Peyer's patch (tissue), 4 donors: ENCODE measurements around the gene PI4KA.

Source experiments
- CTCF ChIP-seq, 6 experiments: fragments of 450-650 bp in 4 of 6; fragments of 200-600 bp in 2 of 6; sonication (generic) in 1 of 6; IDR thresholded peaks; one replicate each; pipeline ENCODE4 v1.5.1; 2017 to 2019; ENCODE audit warnings: antibody characterized with exemption in 6 of 6, mild to moderate bottlenecking in 3 of 6, moderate library complexity in 1 of 6
- POLR2A ChIP-seq, 2 donors: fragments of 450-650 bp; IDR thresholded peaks; one replicate each; pipeline ENCODE4 v1.5.1; 2017; ENCODE audit warnings: antibody characterized with exemption in 2 of 2, mild to moderate bottlenecking in 2 of 2, moderate library complexity in 2 of 2

GRCh38 chr22:20673295-20674195, 185.1 kb downstream of the PI4KA start:
- no peak for TF ChIP-seq CTCF (IDR thresholded peaks at IDR 0.05)
- TF ChIP-seq POLR2A (IDR thresholded peaks at IDR 0.05): no peak
